Esophagus muscularis mucosa (tissue), 4 donors: ENCODE results near the gene C11orf98. TPM values are rescaled to one million over a fixed set of nuclear protein-coding genes. Genes with fewer than 3 reads are reported as not detected.

ENCODE experiments used
- DNase-seq: peaks from one replicate; pipeline ENCODE4 v3.0.0-alpha.2; 2017; ENCODE audit errors: extremely low spot score
- H3K27ac ChIP-seq, 4 donors: fragments of 200-600 bp; sonication (generic); replicated peaks in 1 of 4; 1 replicate in 3 of 4; 2 replicates in 1 of 4; pipeline ENCODE4 v1.5.1; 2016 to 2019; ENCODE audit warnings: mild to moderate bottlenecking in 1 of 4
- H3K27me3 ChIP-seq, 4 donors: fragments of 200-600 bp; sonication (generic); one replicate each; pipeline versions ENCODE4 v1.5.1 to v1.6.0; 2016 to 2019
- H3K36me3 ChIP-seq, 4 donors: fragments of 200-600 bp; sonication (generic); one replicate each; pipeline ENCODE4 v1.5.1; 2016 to 2019
- H3K4me1 ChIP-seq, 4 donors: fragments of 200-600 bp; sonication (generic); one replicate each; pipeline ENCODE4 v1.5.1; 2016 to 2019
- H3K4me3 ChIP-seq, 4 donors: fragments of 200-600 bp; sonication (generic); 1 replicate in 2 of 4; 2 replicates in 2 of 4; pipeline ENCODE4 v1.5.1; 2016 to 2019; ENCODE audit warnings: mild to moderate bottlenecking in 4 of 4, moderate library complexity in 1 of 4
- H3K9me3 ChIP-seq, 4 donors: fragments of 200-600 bp; sonication (generic); 1 replicate in 3 of 4; 2 replicates in 1 of 4; pipeline ENCODE4 v1.5.1; 2016 to 2019
- CTCF ChIP-seq, 3 experiments: fragments of 200-600 bp in 2 of 3; fragments of 450-650 bp in 1 of 3; sonication (generic) in 2 of 3; IDR thresholded peaks; one replicate each; pipeline ENCODE4 v1.5.1; 2017 to 2019; ENCODE audit warnings: antibody characterized with exemption in 3 of 3, mild to moderate bottlenecking in 2 of 3, moderate library complexity in 1 of 3
- EP300 ChIP-seq: sonication (generic); formaldehyde crosslinking; IDR thresholded peaks from one replicate; pipeline ENCODE4 v1.6.1; 2017; ENCODE audit warnings: antibody characterized with exemption
- POLR2A ChIP-seq: fragments of 450-650 bp; IDR thresholded peaks from one replicate; pipeline ENCODE4 v1.6.1; 2017; ENCODE audit warnings: antibody characterized with exemption, moderate library complexity, mild to moderate bottlenecking, low read depth
- POLR2AphosphoS5 ChIP-seq, 2 donors: sonication (generic); formaldehyde crosslinking; IDR thresholded peaks; one replicate each; pipeline ENCODE4 v1.6.1; 2017; ENCODE audit warnings: antibody characterized with exemption in 2 of 2
- WGBS: methylation state at CpG from one replicate; pipeline ENCODE4 v1.1.5; 2018; 5-methylcytosine and 5-hydroxymethylcytosine counted together
- intact Hi-C: fragments of 100-400 bp; cut with DNase I; formaldehyde crosslinking; loops from one replicate; pipeline ENCODE4 v1.15.1; 2023
- small RNA-seq, 3 donors: library from RNA; depleted of rRNA; stranded (forward); fragments of <200 nt; gene quantifications; one replicate each; pipeline ENCODE3, GENCODE V24; 2016
- total RNA-seq, 4 donors: library from RNA; depleted of rRNA; stranded (reverse); fragments of >200 nt; gene quantifications; one replicate each; pipeline versions ENCODE4 v1.1.0 to v1.2.1, GENCODE V29; 2016

Gene C11orf98
- total RNA-seq, 4 donors from 2014 or later, result 23.7 to 38.0 (median 33.0) TPM

DNA sequence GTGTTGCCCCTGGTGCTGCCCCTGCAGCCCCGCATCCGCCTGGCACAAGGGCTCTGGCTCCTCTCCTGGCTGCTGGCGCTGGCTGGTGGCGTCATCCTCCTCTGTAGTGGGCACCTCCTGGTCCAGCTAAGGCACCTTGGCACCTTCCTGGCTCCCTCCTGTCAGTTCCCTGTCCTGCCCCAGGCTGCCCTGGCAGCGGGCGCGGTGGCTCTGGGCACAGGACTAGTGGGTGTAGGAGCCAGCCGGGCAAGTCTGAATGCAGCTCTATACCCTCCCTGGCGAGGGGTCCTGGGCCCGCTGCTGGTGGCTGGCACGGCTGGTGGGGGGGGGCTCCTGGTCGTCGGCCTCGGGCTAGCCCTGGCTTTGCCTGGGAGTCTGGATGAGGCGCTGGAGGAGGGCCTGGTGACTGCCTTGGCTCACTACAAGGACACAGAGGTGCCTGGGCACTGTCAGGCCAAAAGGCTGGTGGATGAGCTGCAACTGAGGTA is 51.7 kb downstream of the C11orf98 start:
- Histone ChIP-seq H3K4me1 (peaks cover 24 to 45% (median 33%) of the 10 kb centered on the region in 4 donors), H3K27me3 (no peaks in the 10 kb centered on the region), H3K4me3 (peak overlapping the region; percentile 70 to 97 (median 83)), H3K36me3 (peaks cover 5 to 63% (median 50%) of the 10 kb centered on the region in 4 donors), H3K9me3 (no peaks in the 10 kb centered on the region), H3K27ac (peak overlapping the region; percentile 91 to 99 (median 96))
- TF ChIP-seq CTCF (IDR thresholded peaks at IDR 0.05), result no peak
- no peak for TF ChIP-seq POLR2A
- TF ChIP-seq POLR2AphosphoS5 (IDR thresholded peaks at IDR 0.05), result no peak
- TF ChIP-seq EP300, result no peak
- no CpG with 5 or more reads among the region's 15 CpGs for WGBS
- intact Hi-C loops, result no loop called here
- no peak for DNase-seq

Small RNA genes lying within 50 kb of the gene (small RNA-seq; reads per million reads assigned to genes)
- 0 reads per million in 3 donors for gene SNORA57

Other genes with a start within 250 kb of the C11orf98 start
- 1 to 10 TPM in 1 of 4 donors, not detected in 3; 3.0 TPM for gene SCGB1A1, start 246.2 kb downstream of the C11orf98 start, total RNA-seq
- gene AHNAK, start 118.4 kb downstream of the C11orf98 start, total RNA-seq, result 1,000 to 10,000 TPM; 1,278 to 2,374 (median 1,866) TPM
- 1,000 to 10,000 TPM; 1,068 to 1,537 (median 1,375) TPM for gene EEF1G, start 91.3 kb downstream of the C11orf98 start, total RNA-seq
- gene TUT1, start 73.7 kb downstream of the C11orf98 start, total RNA-seq, result 1 to 10 TPM; 4.2 to 8.0 (median 6.0) TPM
- 10 to 100 TPM; 60.2 to 91.4 (median 88.3) TPM for gene MTA2, start 63.3 kb downstream of the C11orf98 start, total RNA-seq
- 10 to 100 TPM; 27.0 to 33.6 (median 29.0) TPM for gene EML3, start 52.4 kb downstream of the C11orf98 start, total RNA-seq
- gene ROM1, start 52.0 kb downstream of the C11orf98 start, total RNA-seq, result 10 to 100 TPM in 2 of 4 donors, 1 to 10 TPM in 2; 3.7 to 11.9 (median 10.1) TPM
- gene B3GAT3, start 43.2 kb downstream of the C11orf98 start, total RNA-seq, result 10 to 100 TPM; 20.3 to 33.3 (median 22.1) TPM
- gene GANAB, start 18.6 kb downstream of the C11orf98 start, total RNA-seq, result 100 to 1,000 TPM in 2 of 4 donors, 10 to 100 TPM in 2; 77.7 to 129 (median 111) TPM
- gene INTS5, start 11.9 kb downstream of the C11orf98 start, total RNA-seq, result 10 to 100 TPM in 3 of 4 donors, 1 to 10 TPM in 1; 9.6 to 22.7 (median 21.7) TPM
- gene CSKMT, start 102 bp upstream of the C11orf98 start, total RNA-seq, result 1 to 10 TPM; 2.9 to 4.9 (median 3.1) TPM
- gene UQCC3, start 6.5 kb upstream of the C11orf98 start, total RNA-seq, result 1 to 10 TPM; 6.3 to 7.5 (median 7.1) TPM
- gene LBHD1, start 7.1 kb upstream of the C11orf98 start, total RNA-seq, result 1 to 10 TPM; 1.6 to 2.5 (median 1.7) TPM
- 100 to 1,000 TPM; 192 to 277 (median 234) TPM for gene UBXN1, start 13.9 kb upstream of the C11orf98 start, total RNA-seq
- gene LRRN4CL, start 24.3 kb upstream of the C11orf98 start, total RNA-seq, result 10 to 100 TPM; 29.9 to 48.2 (median 39.2) TPM
- 10 to 100 TPM; 25.3 to 58.1 (median 39.2) TPM for gene BSCL2, start 42.2 kb upstream of the C11orf98 start, total RNA-seq
- gene GNG3, start 42.5 kb upstream of the C11orf98 start, total RNA-seq, result 1 to 10 TPM in 2 of 4 donors, under 1 TPM in 2; 0.65 to 1.5 (median 1.0) TPM
- 10 to 100 TPM; 19.5 to 45.0 (median 36.7) TPM for gene HNRNPUL2, start 62.2 kb upstream of the C11orf98 start, total RNA-seq
- gene TTC9C, start 63.3 kb upstream of the C11orf98 start, total RNA-seq, result 10 to 100 TPM; 12.9 to 22.9 (median 18.2) TPM
- gene ZBTB3, start 89.0 kb upstream of the C11orf98 start, total RNA-seq, result 10 to 100 TPM in 1 of 4 donors, 1 to 10 TPM in 3; 6.2 to 12.3 (median 9.1) TPM
- 10 to 100 TPM; 41.1 to 48.2 (median 44.4) TPM for gene POLR2G, start 96.4 kb upstream of the C11orf98 start, total RNA-seq
- gene TAF6L, start 106.2 kb upstream of the C11orf98 start, total RNA-seq, result 10 to 100 TPM; 12.0 to 27.2 (median 14.6) TPM
- 10 to 100 TPM; 33.2 to 50.8 (median 44.8) TPM for gene TMEM179B, start 122.2 kb upstream of the C11orf98 start, total RNA-seq
- gene TMEM223, start 126.8 kb upstream of the C11orf98 start, total RNA-seq, result 10 to 100 TPM; 13.7 to 17.9 (median 15.8) TPM
- 10 to 100 TPM; 38.6 to 86.4 (median 48.4) TPM for gene NXF1, start 140.2 kb upstream of the C11orf98 start, total RNA-seq
- 10 to 100 TPM; 22.8 to 31.6 (median 31.6) TPM for gene STX5, start 166.8 kb upstream of the C11orf98 start, total RNA-seq
- gene TEX54, start 167.6 kb upstream of the C11orf98 start, total RNA-seq, result not detected
- gene WDR74, start 174.4 kb upstream of the C11orf98 start, total RNA-seq, result 10 to 100 TPM; 18.3 to 53.1 (median 48.1) TPM
- gene SLC3A2, start 215.7 kb upstream of the C11orf98 start, total RNA-seq, result 100 to 1,000 TPM in 1 of 4 donors, 10 to 100 TPM in 3; 53.2 to 123 (median 86.4) TPM